HEK293T (cell line): ENCODE measurements around the gene UBN1.

ENCODE experiments used
- CTCF ChIA-PET: fragments of 350-600 bp; formaldehyde crosslinking; extraction: SDS; loops from one replicate; lab custom pipeline; 2021; ENCODE audit warnings: antibody characterized with exemption, inconsistent platforms; lab: Yijun Ruan, JAX
- POLR2A ChIA-PET: fragments of 350-600 bp; formaldehyde crosslinking; extraction: SDS; loops from one replicate; lab custom pipeline; 2020; ENCODE audit warnings: antibody characterized with exemption, inconsistent platforms; lab: Yijun Ruan, JAX
- DNase-seq: peaks from one replicate; pipeline ENCODE4 v3.0.0; 2012; ENCODE audit warnings: mixed read lengths; ENCODE audit errors: extremely low spot score
- ARNT ChIP-seq: fragments of 450-650 bp; IDR thresholded peaks from 2 replicates; pipeline ENCODE4 v1.6.1; 2017; ENCODE audit warnings: mild to moderate bottlenecking
- BHLHE40 ChIP-seq: fragments of 450-650 bp; IDR thresholded peaks from 2 replicates; pipeline ENCODE4 v1.6.1; 2016; ENCODE audit warnings: mild to moderate bottlenecking, moderate library complexity, borderline replicate concordance
- CTBP1 ChIP-seq: fragments of 450-650 bp; IDR thresholded peaks from 2 replicates; pipeline ENCODE4 v1.6.1; 2016; ENCODE audit warnings: borderline replicate concordance
- ELF4 ChIP-seq: fragments of 450-650 bp; IDR thresholded peaks from 2 replicates; pipeline ENCODE4 v1.6.1; 2017; ENCODE audit warnings: antibody characterized with exemption
- FOXA1 ChIP-seq: fragments of 450-650 bp; IDR thresholded peaks from 2 replicates; pipeline ENCODE4 v1.6.1; 2016; ENCODE audit warnings: mild to moderate bottlenecking
- FOXK2 ChIP-seq: fragments of 450-650 bp; IDR thresholded peaks from 2 replicates; pipeline ENCODE4 v1.6.1; 2016; ENCODE audit warnings: mild to moderate bottlenecking
- FOXM1 ChIP-seq: fragments of 450-650 bp; IDR thresholded peaks from 2 replicates; pipeline ENCODE4 v1.6.1; 2017; ENCODE audit warnings: mild to moderate bottlenecking, borderline replicate concordance
- HDGF ChIP-seq: fragments of 450-650 bp; IDR thresholded peaks from 2 replicates; pipeline ENCODE4 v1.6.1; 2017; ENCODE audit warnings: antibody characterized with exemption, borderline replicate concordance
- L3MBTL2 ChIP-seq: fragments of 450-650 bp; conservative IDR thresholded peaks from 2 replicates; pipeline ENCODE4 v1.6.1; 2016; ENCODE audit warnings: mild to moderate bottlenecking
- LEF1 ChIP-seq: fragments of 450-650 bp; IDR thresholded peaks from 2 replicates; pipeline ENCODE4 v1.6.1; 2017; ENCODE audit warnings: mild to moderate bottlenecking, borderline replicate concordance
- NFRKB ChIP-seq: fragments of 450-650 bp; IDR thresholded peaks from 2 replicates; pipeline ENCODE4 v1.6.1; 2016; ENCODE audit warnings: mild to moderate bottlenecking, moderate library complexity
- SP1 ChIP-seq: fragments of 450-650 bp; IDR thresholded peaks from 2 replicates; pipeline ENCODE4 v1.6.1; 2017
- SUZ12 ChIP-seq: fragments of 450-650 bp; IDR thresholded peaks from 2 replicates; pipeline ENCODE4 v1.6.1; 2016; ENCODE audit warnings: mild to moderate bottlenecking
- TARDBP ChIP-seq: fragments of 450-650 bp; IDR thresholded peaks from 2 replicates; pipeline ENCODE4 v1.6.1; 2016
- ZNF384 ChIP-seq: fragments of 450-650 bp; IDR thresholded peaks from 2 replicates; pipeline ENCODE4 v1.6.1; 2016
- TF ChIP-seq, protein P1 (sequence below): fragments of 450-650 bp; IDR thresholded peaks from 2 replicates; pipeline ENCODE4 v1.6.1; 2016

Gene UBN1

DNA sequence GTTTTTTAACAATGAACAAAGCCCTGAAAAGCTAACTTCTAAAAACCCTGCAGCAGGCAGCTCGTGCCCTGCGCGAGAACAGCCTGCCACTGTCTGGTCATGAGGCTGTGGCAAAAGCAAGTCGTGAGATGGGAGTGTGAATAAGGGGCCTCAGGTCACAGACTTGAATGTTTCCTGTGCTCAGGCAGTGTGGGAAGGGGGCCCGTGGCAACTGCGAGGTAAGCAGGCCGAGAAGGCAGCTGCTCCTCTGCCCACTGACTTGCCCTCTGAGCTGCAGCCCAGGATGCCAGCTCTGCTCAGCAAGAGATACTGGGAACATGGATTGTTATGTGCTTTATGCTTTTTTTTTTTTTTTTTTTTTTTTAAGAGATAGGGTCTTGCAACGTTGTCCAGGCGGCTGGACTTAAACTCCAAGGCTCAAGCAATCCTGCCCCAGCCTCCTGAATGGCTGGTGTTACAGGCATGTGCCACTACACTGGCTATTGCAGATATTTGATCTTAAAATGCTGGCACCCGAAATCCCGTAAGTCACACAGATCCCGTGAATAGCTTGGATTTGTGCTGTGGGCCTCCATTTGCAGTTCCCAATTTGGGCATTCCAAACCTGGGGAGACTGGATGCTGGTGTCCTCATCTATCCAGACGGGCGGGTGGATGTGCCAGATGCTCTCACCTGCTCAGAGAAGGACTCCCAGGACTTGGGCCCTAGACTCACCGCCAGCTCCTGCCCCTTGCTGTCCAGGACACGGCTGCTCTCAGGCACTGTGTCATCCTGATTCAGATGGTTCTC, 44.0 kb downstream of the UBN1 start:
- ChIA-PET POLR2A (no interaction called here), CTCF (no interaction called here)
- no peak for DNase-seq
- no peak for TF ChIP-seq HDGF
- TF ChIP-seq SUZ12, result no peak
- no peak for TF ChIP-seq FOXA1
- no peak for TF ChIP-seq CTBP1
- TF ChIP-seq ELF4, result no peak
- no peak for TF ChIP-seq FOXM1
- no peak for TF ChIP-seq FOXK2
- no peak for TF ChIP-seq L3MBTL2
- TF ChIP-seq ZNF384, result no peak
- no peak for TF ChIP-seq ARNT
- TF ChIP-seq, protein P1, sequence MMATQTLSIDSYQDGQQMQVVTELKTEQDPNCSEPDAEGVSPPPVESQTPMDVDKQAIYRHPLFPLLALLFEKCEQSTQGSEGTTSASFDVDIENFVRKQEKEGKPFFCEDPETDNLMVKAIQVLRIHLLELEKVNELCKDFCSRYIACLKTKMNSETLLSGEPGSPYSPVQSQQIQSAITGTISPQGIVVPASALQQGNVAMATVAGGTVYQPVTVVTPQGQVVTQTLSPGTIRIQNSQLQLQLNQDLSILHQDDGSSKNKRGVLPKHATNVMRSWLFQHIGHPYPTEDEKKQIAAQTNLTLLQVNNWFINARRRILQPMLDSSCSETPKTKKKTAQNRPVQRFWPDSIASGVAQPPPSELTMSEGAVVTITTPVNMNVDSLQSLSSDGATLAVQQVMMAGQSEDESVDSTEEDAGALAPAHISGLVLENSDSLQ, result no peak
- TF ChIP-seq LEF1, result no peak
- TF ChIP-seq SP1, result no peak
- no peak for TF ChIP-seq NFRKB
- no peak for TF ChIP-seq TARDBP
- no peak for TF ChIP-seq BHLHE40

DNA sequence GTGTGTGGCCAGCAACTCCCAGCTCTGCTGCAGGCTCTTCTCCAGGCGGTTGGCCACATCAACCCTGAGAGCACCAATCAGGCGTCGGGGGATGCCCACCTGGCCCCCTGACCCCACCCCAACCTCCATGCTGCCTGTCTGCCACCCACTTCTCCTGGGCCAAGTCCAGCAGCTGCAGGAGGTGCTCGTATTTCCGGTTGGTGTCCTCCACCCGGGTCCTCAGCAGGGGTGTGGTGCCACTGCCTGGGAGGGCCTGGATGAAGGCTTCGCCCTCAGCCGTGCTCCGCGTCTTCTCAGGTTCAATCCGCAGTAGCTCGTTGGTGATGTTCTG, 44.6 kb downstream of the UBN1 start:
- TF ChIP-seq HDGF (no peak), CTBP1 (no peak), FOXM1 (no peak), L3MBTL2 (no peak), FOXA1 (no peak), ZNF384 (no peak)
- ChIA-PET POLR2A (no interaction called here), CTCF (no interaction called here)
- no peak for DNase-seq

DNA sequence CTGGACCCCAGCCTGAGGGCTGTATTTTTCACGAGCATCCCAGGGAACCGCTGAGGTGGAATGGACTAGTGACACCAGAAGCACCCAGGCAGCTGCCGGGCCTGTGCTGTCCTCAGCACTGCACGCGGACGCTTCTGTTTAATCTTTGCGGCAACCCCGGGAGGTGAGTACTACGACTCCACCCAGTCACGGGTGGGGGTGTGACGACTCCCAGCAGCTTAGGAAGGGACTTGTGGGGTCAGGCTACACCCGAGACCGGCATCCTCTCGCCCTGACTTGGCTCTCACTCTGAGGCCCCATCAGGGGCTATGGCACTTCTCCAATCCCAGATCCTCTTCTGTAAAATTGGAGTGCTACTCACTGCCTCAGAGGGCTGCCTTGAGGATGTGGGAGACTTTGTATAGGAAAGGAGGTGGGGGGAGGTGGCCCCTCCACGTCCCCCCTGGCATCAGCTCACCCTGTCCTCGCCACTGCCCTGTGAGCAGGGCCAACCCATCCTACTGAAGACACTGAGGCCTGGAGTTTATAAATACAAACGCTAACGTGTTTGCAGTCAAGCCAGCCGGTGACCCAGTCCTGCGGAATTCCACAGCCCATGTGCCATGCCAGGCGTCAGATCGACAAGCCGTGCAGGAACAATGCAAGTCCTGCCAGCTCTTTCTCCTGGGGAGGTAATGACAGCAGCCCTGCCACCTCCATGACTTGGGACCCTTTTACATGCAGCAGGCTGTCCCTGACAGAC, 45.3 kb downstream of the UBN1 start:
- POLR2A ChIA-PET, result no interaction called here
- CTCF ChIA-PET, result no interaction called here
- DNase-seq, result no peak
- no peak for TF ChIP-seq BHLHE40
- no peak for TF ChIP-seq HDGF
- no peak for TF ChIP-seq FOXA1
- TF ChIP-seq NFRKB, result no peak
- TF ChIP-seq TARDBP, result no peak
- TF ChIP-seq FOXK2, result no peak
- TF ChIP-seq ELF4, result no peak
- no peak for TF ChIP-seq SUZ12
- no peak for TF ChIP-seq FOXM1
- no peak for TF ChIP-seq SP1
- no peak for TF ChIP-seq LEF1
- TF ChIP-seq, protein P1, result no peak
- no peak for TF ChIP-seq L3MBTL2
- no peak for TF ChIP-seq CTBP1
- TF ChIP-seq ZNF384, result no peak

DNA sequence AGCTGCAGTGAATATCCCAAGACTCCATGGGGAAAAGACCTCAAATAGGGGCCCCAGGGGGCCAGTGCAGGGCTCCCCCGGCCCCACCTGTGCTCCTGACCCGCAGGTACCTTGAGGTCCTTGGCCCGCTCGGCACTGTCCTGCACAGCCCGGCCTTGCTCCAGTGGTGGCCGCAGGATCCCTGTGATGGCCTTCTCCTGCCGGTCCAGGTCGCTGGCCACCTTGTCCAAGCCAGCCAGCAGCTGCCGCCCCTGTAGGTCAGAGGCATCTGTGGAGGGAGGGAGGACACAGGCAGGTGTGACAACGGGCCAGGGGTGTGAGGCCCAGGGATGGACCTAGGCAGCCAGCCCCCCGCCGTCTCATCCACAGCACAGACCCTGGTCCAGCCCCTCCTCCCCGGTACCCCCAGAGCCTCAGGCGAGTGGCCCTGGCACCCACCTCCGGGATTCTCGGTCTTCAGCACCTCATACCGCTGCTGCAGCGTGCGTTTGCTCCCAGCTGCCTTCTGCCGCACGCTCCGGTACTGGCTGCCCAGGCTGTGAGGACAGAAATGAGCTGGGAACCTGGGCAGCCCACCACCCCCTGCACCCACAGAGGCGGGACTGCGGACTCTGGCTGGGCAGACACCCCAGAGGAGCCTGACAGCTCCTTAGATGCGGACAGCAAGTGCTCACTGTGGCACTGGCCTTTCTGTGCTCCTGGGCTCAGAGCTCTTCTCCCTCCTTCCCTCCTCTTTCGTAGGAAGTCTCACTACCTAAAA, 46.0 kb downstream of the UBN1 start:
- CTCF ChIA-PET, result no interaction called here
- DNase-seq, result no peak

GRCh38 chr16:4894276-4895150, 47.2 kb downstream of the UBN1 start:
- no peak for TF ChIP-seq FOXA1
- no peak for TF ChIP-seq NFRKB
- TF ChIP-seq CTBP1, result no peak
- TF ChIP-seq, protein P1, result no peak
- TF ChIP-seq ZNF384, result no peak
- TF ChIP-seq SP1, result no peak
- TF ChIP-seq HDGF, result no peak
- CTCF ChIA-PET, result no interaction called here
- DNase-seq, result no peak
- POLR2A ChIA-PET, result no interaction called here

More for the DNA sequence above, 46.0 kb downstream of the UBN1 start:
- POLR2A ChIA-PET, result no interaction called here
- TF ChIP-seq SP1 (no peak), ARNT (no peak), FOXK2 (no peak), TARDBP (no peak), LEF1 (no peak), FOXM1 (no peak), NFRKB (no peak), HDGF (no peak)
